Activated CD4-positive, alpha-beta memory T cell treated with anti-CD3 and anti-CD28 coated beads, Interleukin-2, amount 10 ng/mL, durations not matched to agents 7 days and 5 days (primary cell): ENCODE measurements around the gene PARD6G. TPM values are rescaled to one million over a fixed set of nuclear protein-coding genes. Genes with fewer than 3 reads are reported as not detected.

Experiments used
- CTCF ChIA-PET: fragments of 350-600 bp; sonication (Branson Sonifier 250); formaldehyde crosslinking; loops from one replicate; lab custom pipeline; 2021; ENCODE audit warnings: antibody characterized with exemption, inconsistent platforms; lab: Charles Lee
- POLR2A ChIA-PET: fragments of 350-600 bp; sonication (Branson Sonifier 250); formaldehyde crosslinking; loops from one replicate; lab custom pipeline; 2021; ENCODE audit warnings: antibody characterized with exemption; lab: Charles Lee
- DNase-seq: peaks from one replicate; pipeline ENCODE4 v3.0.0-alpha.2; 2020
- H3K27ac Mint-ChIP-seq: one replicate; pipeline ENCODE4 v1.8.0; 2021; ENCODE audit warnings: mild to moderate bottlenecking, mixed read lengths
- H3K27me3 Mint-ChIP-seq: one replicate; pipeline ENCODE4 v1.8.0; 2021; ENCODE audit warnings: mixed read lengths
- H3K36me3 Mint-ChIP-seq: one replicate; pipeline ENCODE4 v1.8.0; 2021; ENCODE audit warnings: low read depth, mixed read lengths
- H3K4me1 Mint-ChIP-seq: one replicate; pipeline ENCODE4 v1.8.0; 2021; ENCODE audit warnings: mixed read lengths
- H3K4me3 Mint-ChIP-seq: one replicate; pipeline ENCODE4 v1.8.0; 2021; ENCODE audit warnings: mild to moderate bottlenecking, mixed read lengths
- H3K9me3 Mint-ChIP-seq: one replicate; pipeline ENCODE4 v1.8.0; 2021; ENCODE audit warnings: mixed read lengths
- total RNA-seq, 2 experiments: library from RNA; stranded (reverse); gene quantifications; one replicate each; pipeline ENCODE4 v1.2.3, GENCODE V29; 2021

The PARD6G gene
- total RNA-seq, 2 experiments from 2014 or later: 0.20 to 0.33 TPM

DNA sequence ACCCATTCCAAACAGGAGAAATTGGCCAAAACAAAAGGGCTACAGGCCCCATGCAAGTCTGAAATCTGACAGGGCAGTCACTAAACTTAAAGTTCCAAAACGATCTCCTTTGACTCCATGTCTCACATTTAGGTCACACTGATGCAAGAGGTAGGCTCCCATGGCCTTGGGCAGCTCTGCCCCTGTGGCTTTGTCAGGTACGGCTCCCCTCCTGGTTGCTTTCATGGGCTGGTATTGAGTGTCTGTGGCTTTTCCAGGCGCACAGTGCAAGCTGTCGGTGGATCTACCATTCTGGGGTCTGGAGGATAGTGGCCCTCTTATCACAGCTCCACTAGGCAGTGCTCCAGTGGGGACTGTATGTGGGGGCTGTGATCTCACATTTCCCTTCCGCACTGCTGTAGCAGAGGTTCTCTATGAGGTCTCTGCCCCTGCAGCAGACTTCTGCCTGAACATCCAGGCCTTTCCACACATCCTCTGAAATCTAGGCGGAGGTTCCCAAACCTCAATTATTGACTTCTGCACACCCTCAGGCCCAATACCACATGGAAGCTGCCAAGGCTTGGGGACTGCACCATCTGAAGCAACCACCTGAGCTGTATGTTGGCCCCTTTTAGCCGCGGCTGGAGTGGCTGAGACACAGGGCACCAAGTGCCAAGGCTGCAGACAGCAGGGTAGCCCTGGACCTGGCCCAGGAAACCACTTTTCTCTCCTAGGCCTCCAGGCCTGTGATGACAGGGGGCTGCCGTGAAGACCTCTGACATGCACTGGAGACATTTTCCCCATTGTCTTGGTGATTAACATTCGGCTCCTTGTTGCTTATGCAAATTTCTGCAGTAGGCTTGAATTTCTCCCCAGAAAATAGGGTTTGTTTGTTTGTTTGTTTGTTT, 28.7 kb downstream of the PARD6G start:
- CTCF ChIA-PET: no interaction called here
- H3K4me3 Mint-ChIP-seq: no peak overlapping the region
- no peak for DNase-seq
- peaks cover 23% of the 10 kb centered on the region for H3K27me3 Mint-ChIP-seq
- no peak overlapping the region for H3K27ac Mint-ChIP-seq
- H3K9me3 Mint-ChIP-seq: peaks cover 2% of the 10 kb centered on the region
- POLR2A ChIA-PET: no interaction called here
- H3K36me3 Mint-ChIP-seq: no peaks in the 10 kb centered on the region
- no peaks in the 10 kb centered on the region for H3K4me1 Mint-ChIP-seq

DNA sequence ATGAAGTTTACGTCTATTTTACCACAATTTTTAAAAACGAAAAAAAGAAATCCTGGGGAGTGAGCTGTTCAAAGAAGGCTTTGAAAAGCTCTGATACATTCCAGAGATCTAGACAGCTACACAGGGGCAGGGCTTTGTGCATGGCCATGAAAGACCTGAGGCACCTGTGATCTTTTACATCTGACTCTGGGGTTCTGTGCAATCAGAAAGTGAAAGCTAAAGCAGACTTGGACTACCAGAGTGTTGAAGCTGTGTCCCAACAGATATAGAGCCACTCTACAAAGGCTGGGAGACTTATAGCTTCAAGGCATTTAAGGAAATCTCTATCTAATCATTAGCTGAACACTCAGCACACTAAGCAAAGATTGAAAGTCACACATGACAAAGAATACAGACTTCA, 34.1 kb downstream of the PARD6G start:
- POLR2A ChIA-PET: no interaction called here
- H3K36me3 Mint-ChIP-seq: no peaks in the 10 kb centered on the region
- no peak for DNase-seq
- no peak overlapping the region for H3K4me3 Mint-ChIP-seq
- no peaks in the 10 kb centered on the region for H3K9me3 Mint-ChIP-seq
- no peak overlapping the region for H3K27ac Mint-ChIP-seq
- no peaks in the 10 kb centered on the region for H3K4me1 Mint-ChIP-seq
- CTCF ChIA-PET: no interaction called here
- H3K27me3 Mint-ChIP-seq: peaks cover 36% of the 10 kb centered on the region

DNA sequence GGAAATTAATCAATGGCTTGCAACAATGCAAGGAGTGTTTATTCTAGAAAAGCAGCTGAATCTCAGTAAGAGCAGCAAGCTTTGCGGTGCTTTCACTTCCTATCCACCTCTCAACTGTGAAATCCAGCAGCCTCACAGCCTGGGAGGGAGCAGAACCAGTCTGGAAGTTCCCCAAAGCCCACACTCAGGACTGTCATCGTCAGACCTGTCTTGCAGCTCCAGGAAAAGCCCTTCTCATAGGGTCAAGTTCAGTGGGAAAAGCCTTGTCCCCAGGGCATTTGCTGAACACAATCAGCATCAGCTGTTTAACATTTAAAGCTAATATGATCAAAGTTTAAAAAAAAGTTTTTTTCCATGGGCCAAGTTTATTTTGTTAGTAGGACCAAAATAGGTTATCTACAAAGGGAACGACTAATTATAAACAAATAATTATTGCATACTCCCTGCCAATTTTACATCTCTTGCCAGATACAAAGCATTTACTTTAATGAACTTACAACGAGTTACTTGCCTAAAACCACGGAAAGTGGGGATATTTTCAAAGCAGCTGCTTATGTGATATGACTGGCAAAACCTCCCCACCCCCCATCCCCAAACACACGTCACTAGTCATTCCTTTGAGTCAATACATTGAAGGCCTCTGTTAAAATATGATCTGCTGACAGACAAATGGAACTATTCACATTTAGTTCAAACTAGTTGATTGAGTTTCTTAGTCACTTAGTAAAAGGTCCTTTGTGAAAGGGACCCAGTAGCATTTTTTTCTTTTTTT, 36.8 kb downstream of the PARD6G start:
- no peak overlapping the region for H3K27ac Mint-ChIP-seq
- no peak overlapping the region for H3K4me3 Mint-ChIP-seq
- H3K9me3 Mint-ChIP-seq: no peaks in the 10 kb centered on the region
- no peak for DNase-seq
- ChIA-PET CTCF (interaction anchor here (0.6 kb wide), 1 partner anchor 235 kb away, joined by 5 read pairs; no protein-coding TSS in a partner anchor), POLR2A (interaction anchor here (1.1 kb wide), 1 partner anchor 15 kb away, joined by 3 read pairs; no protein-coding TSS in a partner anchor)
- H3K27me3 Mint-ChIP-seq: peaks cover 34% of the 10 kb centered on the region
- H3K4me1 Mint-ChIP-seq: no peaks in the 10 kb centered on the region
- no peaks in the 10 kb centered on the region for H3K36me3 Mint-ChIP-seq

DNA sequence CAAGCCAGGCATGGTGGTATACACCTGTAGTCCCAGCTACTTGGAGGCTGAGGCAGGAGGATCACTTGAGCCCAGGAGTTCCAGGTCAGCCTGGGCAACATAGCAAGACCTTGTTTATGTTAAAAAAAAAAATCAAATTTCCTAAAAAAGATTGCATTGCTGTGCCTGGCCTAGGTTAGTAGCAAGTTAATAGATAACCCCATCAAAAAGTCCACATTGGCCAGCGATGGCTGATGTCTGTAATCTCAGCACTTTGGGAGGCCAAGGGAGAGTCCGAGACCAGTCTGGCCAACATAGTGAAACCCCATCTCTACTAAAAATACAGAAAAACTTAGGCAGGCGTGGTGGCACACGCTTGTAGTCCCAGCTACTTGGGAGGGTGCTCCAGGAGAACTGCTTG, 38.7 kb downstream of the PARD6G start:
- H3K27ac Mint-ChIP-seq: no peak overlapping the region
- H3K36me3 Mint-ChIP-seq: no peaks in the 10 kb centered on the region
- ChIA-PET CTCF (no interaction called here), POLR2A (no interaction called here)
- H3K4me1 Mint-ChIP-seq: peaks cover 3% of the 10 kb centered on the region
- H3K4me3 Mint-ChIP-seq: no peak overlapping the region
- peaks cover 44% of the 10 kb centered on the region for H3K27me3 Mint-ChIP-seq
- no peaks in the 10 kb centered on the region for H3K9me3 Mint-ChIP-seq
- no peak for DNase-seq

DNA sequence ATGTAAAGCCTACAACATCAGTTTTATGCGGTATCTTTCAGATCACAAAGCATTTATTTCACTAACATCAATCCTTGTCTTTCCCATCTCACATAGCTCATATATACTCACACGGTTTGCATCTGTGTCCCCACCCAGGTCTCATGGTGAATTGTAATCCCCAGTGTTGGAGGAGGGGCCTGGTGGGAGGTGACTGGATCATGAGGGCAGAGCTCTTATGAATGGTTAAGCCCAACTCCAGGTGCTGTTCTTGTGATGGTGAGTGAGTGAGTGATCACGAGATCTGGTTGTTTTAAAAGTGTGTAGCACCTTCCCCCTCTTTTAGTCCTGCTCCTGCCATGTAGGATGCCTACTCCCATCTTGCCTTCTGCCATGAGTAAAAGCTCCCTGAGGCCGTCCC, 42.0 kb downstream of the PARD6G start:
- Mint-ChIP-seq H3K36me3 (no peaks in the 10 kb centered on the region), H3K4me1 (peaks cover 32% of the 10 kb centered on the region), H3K9me3 (no peaks in the 10 kb centered on the region), H3K27me3 (peaks cover 42% of the 10 kb centered on the region), H3K4me3 (no peak overlapping the region), H3K27ac (no peak overlapping the region)
- POLR2A ChIA-PET: no interaction called here
- no peak for DNase-seq
- CTCF ChIA-PET: no interaction called here

DNA sequence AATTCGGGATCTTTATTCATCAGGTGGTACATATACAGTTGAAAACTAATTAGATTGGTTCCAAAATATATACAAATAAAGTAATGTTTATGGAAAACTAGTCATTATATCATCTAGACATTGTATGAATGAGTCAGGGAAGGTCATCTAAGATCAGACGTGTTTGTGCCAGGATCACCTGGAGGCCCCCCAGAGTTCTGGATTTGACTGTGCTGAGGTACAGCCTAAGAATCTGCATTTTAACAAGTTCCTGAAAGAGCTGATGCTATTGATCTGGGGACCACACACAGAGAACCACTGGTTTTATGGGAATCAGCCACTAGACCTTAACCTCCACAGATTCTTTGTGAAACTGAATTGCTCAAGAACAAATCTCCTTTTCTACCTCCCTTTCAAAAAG, 43.2 kb downstream of the PARD6G start:
- Mint-ChIP-seq H3K36me3 (no peaks in the 10 kb centered on the region), H3K9me3 (no peaks in the 10 kb centered on the region), H3K27me3 (peaks cover 45% of the 10 kb centered on the region), H3K4me3 (no peak overlapping the region), H3K27ac (no peak overlapping the region), H3K4me1 (peaks cover 33% of the 10 kb centered on the region)
- no peak for DNase-seq
- POLR2A ChIA-PET: no interaction called here
- CTCF ChIA-PET: interaction anchor here (1.7 kb wide), 1 partner anchor 34 kb away, joined by 5 read pairs; no protein-coding TSS in a partner anchor

DNA sequence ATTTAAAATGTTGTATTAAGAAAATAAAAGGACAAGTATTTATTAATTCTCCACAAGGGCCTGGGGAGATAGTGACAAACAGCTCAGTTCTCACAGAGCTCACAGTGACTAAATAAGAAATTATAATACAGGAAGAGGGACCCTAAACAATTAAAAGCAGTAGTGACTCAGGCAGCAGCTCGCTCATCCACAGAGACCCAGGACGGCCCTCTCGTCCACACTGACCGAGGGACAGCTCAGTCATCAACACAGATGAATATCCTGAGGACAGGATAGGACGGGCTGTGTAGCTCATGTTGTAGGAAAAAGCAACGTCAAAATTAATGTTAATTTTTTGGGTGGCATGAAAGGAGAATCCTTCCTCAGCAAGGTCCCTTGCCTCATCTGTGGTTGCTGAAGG, 44.1 kb downstream of the PARD6G start:
- H3K27ac Mint-ChIP-seq: no peak overlapping the region
- DNase-seq: no peak
- peaks cover 33% of the 10 kb centered on the region for H3K4me1 Mint-ChIP-seq
- H3K27me3 Mint-ChIP-seq: peaks cover 44% of the 10 kb centered on the region
- H3K4me3 Mint-ChIP-seq: no peak overlapping the region
- CTCF ChIA-PET: interaction anchor here (1.1 to 1.7 kb wide), 2 partner anchors 27 to 33 kb away, joined by 3 to 5 read pairs; no protein-coding TSS in a partner anchor
- H3K36me3 Mint-ChIP-seq: no peaks in the 10 kb centered on the region
- H3K9me3 Mint-ChIP-seq: no peaks in the 10 kb centered on the region
- POLR2A ChIA-PET: interaction anchor here (1.5 kb wide), 1 partner anchor 95 kb away, joined by 3 read pairs; the partner anchor contains the start of gene ADNP2

DNA sequence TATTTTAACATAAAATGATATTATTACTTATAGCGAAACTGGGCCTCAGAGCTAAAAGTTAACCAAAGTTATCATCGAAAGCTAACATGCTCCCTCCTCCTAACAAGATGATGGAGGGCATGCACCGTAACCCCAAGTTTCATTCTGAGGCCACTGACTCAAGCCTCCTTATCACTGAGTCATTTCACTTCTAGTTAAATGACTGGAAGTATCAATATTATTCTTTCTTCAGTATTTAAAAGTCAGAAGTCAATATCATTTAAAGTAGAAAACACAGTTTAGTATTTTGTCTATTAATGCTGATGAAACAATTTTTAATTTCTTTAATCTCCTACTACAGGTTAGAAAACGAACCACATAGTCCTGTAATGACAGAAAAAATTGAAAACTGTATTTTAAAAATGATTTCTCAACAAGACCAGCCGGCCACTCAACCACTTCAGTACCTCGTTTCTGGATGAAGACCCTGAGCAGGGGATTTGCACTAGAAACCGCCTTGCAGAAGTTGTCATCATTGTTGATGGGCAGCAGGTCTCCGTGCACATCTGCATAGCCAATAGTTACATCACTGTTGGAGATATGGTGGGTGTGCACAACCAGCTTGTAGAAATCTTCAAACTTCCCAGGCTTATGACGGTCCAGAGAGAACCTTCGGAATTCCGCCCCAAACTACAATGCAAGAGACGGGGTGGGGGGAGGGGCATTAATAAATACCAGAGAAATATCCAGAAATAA, 44.9 kb downstream of the PARD6G start:
- H3K36me3 Mint-ChIP-seq: no peaks in the 10 kb centered on the region
- CTCF ChIA-PET: interaction anchor here (1.1 to 1.7 kb wide), 3 partner anchors 27 to 32 kb away, joined by 3 to 5 read pairs (median 3); no protein-coding TSS in a partner anchor
- peak; percentile 55 for DNase-seq
- POLR2A ChIA-PET: interaction anchor here (1.5 kb wide), 1 partner anchor 94 kb away, joined by 3 read pairs; the partner anchor contains the start of gene ADNP2
- H3K4me3 Mint-ChIP-seq: no peak overlapping the region
- H3K27ac Mint-ChIP-seq: no peak overlapping the region
- peaks cover 46% of the 10 kb centered on the region for H3K27me3 Mint-ChIP-seq
- peaks cover 33% of the 10 kb centered on the region for H3K4me1 Mint-ChIP-seq
- H3K9me3 Mint-ChIP-seq: no peaks in the 10 kb centered on the region

DNA sequence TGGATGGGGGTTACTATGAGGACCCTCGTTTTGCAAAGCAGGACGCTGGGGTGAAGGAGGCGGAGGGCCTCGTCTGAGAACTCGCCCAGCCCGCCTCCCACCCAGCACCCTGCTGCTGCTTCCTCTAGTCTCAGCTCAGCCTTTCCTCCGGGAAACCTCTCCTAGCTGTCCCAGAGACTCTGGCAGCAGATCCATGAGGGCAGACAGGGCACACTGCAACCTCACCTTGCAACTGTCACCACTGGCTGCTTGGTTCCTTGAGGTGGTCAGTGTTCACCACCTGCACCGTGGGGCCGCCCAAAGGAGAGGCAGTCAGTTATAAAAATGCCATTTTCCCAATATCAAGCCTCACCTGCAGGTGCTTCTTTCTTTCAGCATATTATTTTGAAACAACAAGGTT, 45.6 kb downstream of the PARD6G start:
- ChIA-PET CTCF (interaction anchor here (1.1 kb wide), 1 partner anchor 31 kb away, joined by 3 read pairs; no protein-coding TSS in a partner anchor), POLR2A (interaction anchor here (1.5 kb wide), 1 partner anchor 93 kb away, joined by 3 read pairs; the partner anchor contains the start of gene ADNP2)
- no peak for DNase-seq
- H3K27me3 Mint-ChIP-seq: peaks cover 53% of the 10 kb centered on the region
- no peaks in the 10 kb centered on the region for H3K36me3 Mint-ChIP-seq
- peaks cover 33% of the 10 kb centered on the region for H3K4me1 Mint-ChIP-seq
- no peak overlapping the region for H3K27ac Mint-ChIP-seq
- H3K4me3 Mint-ChIP-seq: no peak overlapping the region
- no peaks in the 10 kb centered on the region for H3K9me3 Mint-ChIP-seq

DNA sequence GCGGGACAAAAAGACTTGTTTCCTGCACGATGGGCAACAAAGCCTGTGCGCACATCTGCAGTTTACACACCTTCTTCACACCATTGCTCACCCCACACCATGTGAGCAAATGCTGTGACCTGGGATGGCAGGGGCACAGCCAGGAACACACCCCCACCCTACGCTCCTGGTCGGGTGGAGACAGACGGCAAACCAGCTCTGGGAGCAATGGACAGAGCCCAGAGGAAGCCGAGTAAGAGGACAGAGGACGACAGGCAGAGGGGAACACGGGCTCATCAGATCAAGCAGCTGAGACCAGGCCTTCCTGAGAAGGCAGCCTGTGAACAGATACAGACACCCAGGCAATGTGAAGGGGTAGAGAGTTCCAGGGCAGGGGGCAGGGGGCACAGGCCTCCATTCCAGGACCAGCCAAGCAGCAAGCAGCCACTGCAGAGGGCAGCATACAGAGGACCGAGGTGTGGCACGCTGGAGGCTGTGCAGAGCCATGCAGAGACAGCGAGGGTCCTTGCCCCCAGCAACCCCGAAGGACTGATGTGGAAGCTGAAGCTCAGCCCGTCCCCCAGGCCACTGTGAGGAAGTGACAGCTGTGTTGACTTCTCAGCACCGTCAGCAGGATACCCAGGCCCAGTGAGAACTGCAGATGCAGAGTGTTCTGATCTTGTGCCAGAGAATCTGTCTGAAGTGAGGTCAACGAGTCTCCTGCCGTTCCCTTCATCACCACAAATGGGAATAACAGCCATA, 46.2 kb downstream of the PARD6G start:
- Mint-ChIP-seq H3K4me1 (peaks cover 33% of the 10 kb centered on the region), H3K4me3 (no peak overlapping the region), H3K27me3 (peaks cover 53% of the 10 kb centered on the region), H3K36me3 (no peaks in the 10 kb centered on the region), H3K9me3 (no peaks in the 10 kb centered on the region), H3K27ac (no peak overlapping the region)
- ChIA-PET CTCF (interaction anchor here (1.1 kb wide), 1 partner anchor 30 kb away, joined by 3 read pairs; no protein-coding TSS in a partner anchor), POLR2A (interaction anchor here (1.1 kb wide), 1 partner anchor 24 kb away, joined by 3 read pairs; no protein-coding TSS in a partner anchor)
- DNase-seq: no peak

DNA sequence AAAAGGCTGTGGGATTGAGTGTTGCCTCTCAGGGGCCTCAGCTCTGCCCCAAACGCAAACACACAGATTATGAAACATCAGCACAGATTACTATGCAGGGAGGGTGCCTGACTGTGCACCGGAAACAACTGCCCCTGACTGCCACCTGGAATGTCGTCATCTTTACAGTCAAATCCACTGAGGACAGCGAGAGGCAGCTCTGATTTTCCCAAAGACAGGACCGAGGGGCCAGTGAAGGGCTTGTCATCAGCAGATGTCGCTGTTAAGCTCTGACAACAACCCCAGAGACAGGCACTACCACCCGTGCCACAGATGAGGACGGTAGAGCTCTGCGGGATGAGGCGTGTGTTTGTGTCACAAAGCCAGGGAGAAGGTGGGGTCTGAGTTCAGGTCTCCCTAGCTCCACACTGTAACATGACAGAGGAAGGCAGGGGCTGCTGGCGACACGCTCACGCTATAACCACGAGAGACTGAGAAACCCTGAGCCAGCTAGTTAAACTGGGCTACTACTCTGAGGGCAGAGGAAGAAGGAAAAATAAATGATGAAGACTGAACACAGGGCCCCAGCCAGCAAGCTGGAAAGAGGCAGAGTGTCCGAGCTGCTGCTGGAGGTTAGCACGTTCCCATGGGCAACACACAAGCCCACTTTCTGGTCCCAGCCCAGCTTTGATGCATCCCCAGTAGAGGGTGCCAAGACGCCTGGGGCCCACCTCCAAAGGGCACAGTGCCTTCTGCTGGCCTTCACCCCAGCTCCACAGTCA, 47.0 kb downstream of the PARD6G start:
- peaks cover 33% of the 10 kb centered on the region for H3K4me1 Mint-ChIP-seq
- no peak overlapping the region for H3K27ac Mint-ChIP-seq
- no peak overlapping the region for H3K4me3 Mint-ChIP-seq
- H3K27me3 Mint-ChIP-seq: peaks cover 50% of the 10 kb centered on the region
- ChIA-PET POLR2A (interaction anchor here (1.1 kb wide), 1 partner anchor 25 kb away, joined by 3 read pairs; no protein-coding TSS in a partner anchor), CTCF (no interaction called here)
- no peaks in the 10 kb centered on the region for H3K36me3 Mint-ChIP-seq
- DNase-seq: no peak
- no peaks in the 10 kb centered on the region for H3K9me3 Mint-ChIP-seq
